BJ (cell line): Measurements from ENCODE around the gene CAMSAP2. TPM values are rescaled to one million over a fixed set of nuclear protein-coding genes. Genes with fewer than 3 reads are reported as not detected.

ENCODE experiments used
- CTCF ChIA-PET: fragments of 350-600 bp; formaldehyde crosslinking; extraction: SDS; loops from one replicate; lab custom pipeline; 2021; ENCODE audit warnings: antibody characterized with exemption, inconsistent platforms; lab: Yijun Ruan, JAX
- POLR2A ChIA-PET: fragments of 300-600 bp; sonication (Branson Sonifier 250); formaldehyde crosslinking; extraction: SDS; loops from one replicate; lab custom pipeline; 2021; ENCODE audit warnings: antibody characterized with exemption; lab: Charles Lee
- DNase-seq: peaks from one replicate; pipeline ENCODE4 v3.0.0-alpha.2; 2011; ENCODE audit warnings: low read depth
- H3K27me3 ChIP-seq: 2 replicates; pipeline ENCODE4 v1.6.0; 2011; ENCODE audit warnings: low read length; ENCODE audit not compliant: control insufficient read depth, insufficient read depth
- H3K36me3 ChIP-seq: 2 replicates; pipeline ENCODE4 v1.5.1; 2011; ENCODE audit warnings: low read length; ENCODE audit not compliant: control insufficient read depth, insufficient read depth
- H3K4me3 ChIP-seq: 2 replicates; pipeline ENCODE4 v1.5.1; 2011; ENCODE audit warnings: low read depth, mild to moderate bottlenecking, control low read depth, low read length
- polyA plus RNA-seq: library from polyadenylated mRNA; depleted of rRNA; stranded (reverse); fragments of >200 nt; gene quantifications from 2 replicates; pipeline ENCODE4 v1.2.3, GENCODE V29; 2011
- TF ChIP-seq, protein P1 (sequence below): IDR thresholded peaks from 2 replicates; pipeline ENCODE4 v1.5.1; 2011; ENCODE audit warnings: low read depth, mild to moderate bottlenecking, control low read depth, inconsistent platforms, low read length, moderate library complexity; ENCODE audit not compliant: insufficient read depth

The CAMSAP2 gene
- polyA plus RNA-seq, 1 experiment, result 7.5 TPM

DNA sequence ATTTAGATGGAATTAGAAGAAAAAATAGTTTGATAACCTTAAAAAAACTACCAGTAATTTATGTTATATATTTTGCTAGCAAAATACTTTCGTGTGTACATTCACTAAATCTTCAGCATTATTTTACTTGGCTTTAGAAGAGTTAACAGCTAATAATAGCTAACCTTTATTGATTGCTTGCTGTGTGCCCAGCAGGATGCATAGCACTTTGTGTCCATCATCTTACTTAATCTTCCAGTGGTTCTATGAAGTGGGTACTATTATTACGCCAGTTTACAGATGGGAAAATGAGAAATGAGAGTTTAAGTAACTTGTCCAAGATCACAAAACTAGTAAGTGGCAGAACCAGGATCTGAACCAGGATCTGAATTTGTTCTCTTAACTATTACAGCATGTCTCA, 92.4 kb downstream of the CAMSAP2 start:
- H3K4me3 ChIP-seq, result no peak overlapping the region
- POLR2A ChIA-PET, result no interaction called here
- H3K36me3 ChIP-seq, result peaks cover 2% of the 10 kb centered on the region; the same call in 1 of the 2 replicates
- no peak for DNase-seq
- TF ChIP-seq, protein P1, sequence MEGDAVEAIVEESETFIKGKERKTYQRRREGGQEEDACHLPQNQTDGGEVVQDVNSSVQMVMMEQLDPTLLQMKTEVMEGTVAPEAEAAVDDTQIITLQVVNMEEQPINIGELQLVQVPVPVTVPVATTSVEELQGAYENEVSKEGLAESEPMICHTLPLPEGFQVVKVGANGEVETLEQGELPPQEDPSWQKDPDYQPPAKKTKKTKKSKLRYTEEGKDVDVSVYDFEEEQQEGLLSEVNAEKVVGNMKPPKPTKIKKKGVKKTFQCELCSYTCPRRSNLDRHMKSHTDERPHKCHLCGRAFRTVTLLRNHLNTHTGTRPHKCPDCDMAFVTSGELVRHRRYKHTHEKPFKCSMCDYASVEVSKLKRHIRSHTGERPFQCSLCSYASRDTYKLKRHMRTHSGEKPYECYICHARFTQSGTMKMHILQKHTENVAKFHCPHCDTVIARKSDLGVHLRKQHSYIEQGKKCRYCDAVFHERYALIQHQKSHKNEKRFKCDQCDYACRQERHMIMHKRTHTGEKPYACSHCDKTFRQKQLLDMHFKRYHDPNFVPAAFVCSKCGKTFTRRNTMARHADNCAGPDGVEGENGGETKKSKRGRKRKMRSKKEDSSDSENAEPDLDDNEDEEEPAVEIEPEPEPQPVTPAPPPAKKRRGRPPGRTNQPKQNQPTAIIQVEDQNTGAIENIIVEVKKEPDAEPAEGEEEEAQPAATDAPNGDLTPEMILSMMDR, result no peak
- CTCF ChIA-PET, result no interaction called here
- no peaks in the 10 kb centered on the region for H3K27me3 ChIP-seq

DNA sequence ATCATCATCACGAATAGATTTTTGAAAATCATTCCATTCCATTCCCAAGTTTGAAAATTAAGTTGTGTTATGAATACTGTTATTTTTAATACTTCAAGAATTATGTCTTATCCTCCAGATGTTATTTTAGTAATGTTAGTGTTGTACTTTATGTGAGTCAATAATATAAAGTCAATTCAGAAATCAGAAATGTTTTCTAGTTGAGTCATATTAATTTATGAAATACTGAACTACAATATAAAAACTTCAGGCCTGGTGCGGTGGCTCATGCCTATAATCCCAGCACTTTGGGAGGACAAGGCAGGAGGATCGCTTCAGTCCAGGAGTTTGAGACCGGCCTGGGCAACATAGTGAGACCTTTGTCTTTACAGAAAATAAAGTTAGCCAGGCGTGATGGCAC, 95.7 kb downstream of the CAMSAP2 start:
- TF ChIP-seq, protein P1, result no peak
- CTCF ChIA-PET, result no interaction called here
- DNase-seq, result no peak
- POLR2A ChIA-PET, result no interaction called here
- Histone ChIP-seq H3K27me3 (no peaks in the 10 kb centered on the region), H3K4me3 (no peak overlapping the region), H3K36me3 (peaks cover 2% of the 10 kb centered on the region; the same call in 1 of the 2 replicates)

DNA sequence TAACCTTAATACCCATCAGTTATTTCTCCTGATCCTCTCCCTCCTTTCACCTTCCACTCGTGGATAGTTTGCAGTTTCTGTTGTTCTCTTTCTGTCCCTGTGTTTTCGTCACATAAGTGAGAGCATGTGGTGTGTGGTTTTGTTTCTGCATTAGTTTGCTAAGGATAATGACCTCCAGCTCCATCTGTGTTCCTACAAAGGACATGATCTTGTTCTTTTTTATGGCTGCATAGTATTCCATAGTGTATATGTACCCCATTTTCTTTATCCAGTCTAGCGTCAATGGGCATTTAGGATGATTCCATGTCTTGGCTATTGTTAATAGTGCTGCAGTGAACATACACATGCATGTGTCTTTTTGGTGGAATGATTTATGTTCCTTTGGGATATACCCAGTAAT, 97.5 kb downstream of the CAMSAP2 start:
- TF ChIP-seq, protein P1, result no peak
- no peaks in the 10 kb centered on the region for H3K27me3 ChIP-seq
- H3K4me3 ChIP-seq, result no peak overlapping the region
- peaks cover 2% of the 10 kb centered on the region; the same call in 1 of the 2 replicates for H3K36me3 ChIP-seq
- no peak for DNase-seq
- ChIA-PET POLR2A (no interaction called here), CTCF (interaction anchor here (3.0 kb wide), 1 partner anchor 214 kb away, joined by 13 read pairs; no protein-coding TSS in a partner anchor)

DNA sequence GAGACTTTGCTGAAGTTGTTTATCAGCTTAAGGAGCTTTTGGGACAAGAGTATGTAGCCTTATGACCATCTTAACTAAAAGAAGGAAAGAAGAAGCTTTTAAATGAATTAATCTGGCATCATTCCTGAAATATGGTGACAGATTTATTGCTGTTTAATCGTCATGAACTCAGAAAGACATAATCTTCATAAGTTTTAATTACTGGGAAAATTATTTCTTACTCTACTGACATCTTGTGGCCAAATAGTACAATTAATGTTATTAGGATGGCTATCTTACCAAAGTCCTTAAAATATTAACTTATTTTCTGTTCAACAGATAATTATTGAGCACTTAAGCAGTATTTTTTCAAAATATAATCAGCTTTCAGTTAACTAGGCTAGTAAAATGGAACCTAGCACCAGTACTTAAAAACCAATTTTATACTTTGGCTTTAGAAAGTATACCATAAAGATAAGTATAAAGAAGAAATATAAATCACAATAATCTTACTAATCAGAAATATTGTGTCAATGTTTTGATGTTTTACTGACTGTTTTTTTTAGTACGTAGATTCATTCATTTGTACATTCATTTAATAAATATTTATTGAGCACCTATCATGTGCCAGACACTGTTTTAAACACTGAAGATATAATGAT, 99.4 kb downstream of the CAMSAP2 start:
- peaks cover 2% of the 10 kb centered on the region; the same call in 1 of the 2 replicates for H3K36me3 ChIP-seq
- no peaks in the 10 kb centered on the region for H3K27me3 ChIP-seq
- TF ChIP-seq, protein P1, result peak; percentile 35; the same call in 1 of the 2 replicates
- ChIA-PET POLR2A (no interaction called here), CTCF (interaction anchor here (0.7 to 3.0 kb wide), 8 partner anchors 8 to 326 kb away, joined by 3 to 13 read pairs (median 3); no protein-coding TSS in a partner anchor)
- peak; percentile 9 for DNase-seq
- H3K4me3 ChIP-seq, result no peak overlapping the region

DNA sequence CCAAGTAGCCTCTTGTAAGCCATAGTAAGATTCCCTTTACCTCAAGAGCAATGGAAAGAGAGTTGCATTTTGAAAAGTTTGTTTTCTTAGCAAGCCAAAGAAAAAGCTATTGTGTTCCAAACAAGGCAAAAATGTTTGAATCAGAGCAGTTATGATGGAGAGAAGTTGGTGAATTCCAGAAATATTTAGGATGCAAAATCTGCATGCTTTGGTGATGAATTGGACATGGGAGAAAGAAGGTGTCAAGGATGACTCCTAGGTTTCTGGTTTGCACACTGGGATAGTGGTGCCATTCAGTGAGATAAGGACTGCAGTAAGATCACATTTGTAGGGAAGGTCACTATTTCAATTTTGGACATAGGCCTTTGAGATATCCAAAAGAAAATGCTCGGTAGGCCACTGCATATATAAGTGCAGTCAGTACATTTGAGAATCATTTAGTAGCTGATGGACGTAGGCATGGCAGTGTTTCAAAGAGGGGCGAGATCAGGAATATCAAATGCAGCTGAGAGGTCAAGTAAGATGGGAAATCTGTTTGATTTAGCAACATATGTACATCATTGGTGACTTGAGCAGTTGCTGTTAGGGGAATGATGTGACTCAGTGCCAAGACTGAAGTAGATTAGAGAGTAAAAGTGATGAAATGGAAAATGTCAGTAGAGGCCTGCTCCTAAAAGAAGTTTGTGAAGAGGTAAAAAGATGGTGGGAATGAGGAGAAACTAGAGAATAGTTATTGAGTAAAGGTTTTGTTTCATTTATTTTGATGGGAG, 100.2 kb downstream of the CAMSAP2 start:
- CTCF ChIA-PET, result interaction anchor here (0.6 to 3.0 kb wide), 4 partner anchors 35 to 216 kb away, joined by 3 to 13 read pairs (median 4); no protein-coding TSS in a partner anchor
- H3K4me3 ChIP-seq, result no peak overlapping the region
- DNase-seq, result no peak
- H3K27me3 ChIP-seq, result no peaks in the 10 kb centered on the region
- TF ChIP-seq, protein P1, result no peak
- POLR2A ChIA-PET, result no interaction called here
- no peaks in the 10 kb centered on the region for H3K36me3 ChIP-seq
